HepG2 (cell line): ENCODE measurements around the gene LNX2. TPM values are rescaled to one million over a fixed set of nuclear protein-coding genes. Genes with fewer than 3 reads are reported as not detected.
A peak's percentile ranks its signal among the peaks of the same experiment; 100 is the strongest.

ENCODE experiments used
- ARID4A ChIP-seq: sonication (generic); formaldehyde crosslinking; IDR thresholded peaks from 2 replicates; pipeline ENCODE4 v1.5.0; 2020; ENCODE audit warnings: mild to moderate bottlenecking, missing genetic modification reagents, borderline replicate concordance
- ATF1 ChIP-seq: IDR thresholded peaks from 2 replicates; pipeline ENCODE4 v1.6.1; 2016; ENCODE audit warnings: mild to moderate bottlenecking, control low read depth
- ATF3 ChIP-seq: sonication (generic); formaldehyde crosslinking; IDR thresholded peaks from 2 replicates; pipeline ENCODE4 v1.4.0; 2020; ENCODE audit warnings: missing genetic modification reagents
- GZF1 ChIP-seq: sonication (generic); formaldehyde crosslinking; IDR thresholded peaks from 2 replicates; pipeline ENCODE4 v1.5.1; 2020; ENCODE audit warnings: mild to moderate bottlenecking, missing genetic modification reagents
- JARID2 ChIP-seq: sonication (generic); formaldehyde crosslinking; IDR thresholded peaks from 2 replicates; pipeline ENCODE4 v1.8.1; 2023; ENCODE audit warnings: missing genetic modification reagents, inconsistent platforms; ENCODE audit not compliant: insufficient replicate concordance
- MTA3 ChIP-seq: sonication (generic); formaldehyde crosslinking; IDR thresholded peaks from 2 replicates; pipeline ENCODE4 v1.4.0; 2020; ENCODE audit warnings: missing genetic modification reagents
- NFATC3 ChIP-seq: sonication (generic); formaldehyde crosslinking; IDR thresholded peaks from 2 replicates; pipeline ENCODE4 v1.5.1; 2020; ENCODE audit warnings: mild to moderate bottlenecking, missing genetic modification reagents
- PTBP1 ChIP-seq: fragments of 200-400 bp; formaldehyde crosslinking; IDR thresholded peaks from 2 replicates; pipeline ENCODE4 v1.6.1; 2018; ENCODE audit warnings: low read length, low read depth; ENCODE audit not compliant: poor library complexity, severe bottlenecking
- THAP9 ChIP-seq: sonication (generic); formaldehyde crosslinking; IDR thresholded peaks from 2 replicates; pipeline ENCODE4; 2020; ENCODE audit warnings: missing genetic modification reagents, mild to moderate bottlenecking, borderline replicate concordance
- ZFX ChIP-seq: sonication (generic); formaldehyde crosslinking; IDR thresholded peaks from 2 replicates; pipeline ENCODE4 v1.4.0; 2020; ENCODE audit warnings: mild to moderate bottlenecking, low read depth, missing genetic modification reagents, moderate library complexity
- ZFYVE20 ChIP-seq: sonication (generic); formaldehyde crosslinking; IDR thresholded peaks from 2 replicates; pipeline ENCODE4 v1.8.0; 2023; ENCODE audit warnings: low read depth, mild to moderate bottlenecking, moderate library complexity, missing genetic modification reagents, borderline replicate concordance
- ZMYM4 ChIP-seq: sonication (generic); formaldehyde crosslinking; IDR thresholded peaks from 2 replicates; pipeline ENCODE4 v1.8.1; 2023; ENCODE audit warnings: mild to moderate bottlenecking, missing genetic modification reagents
- ZNF230 ChIP-seq: sonication (generic); formaldehyde crosslinking; IDR thresholded peaks from 2 replicates; pipeline ENCODE4 v1.4.0; 2020; ENCODE audit warnings: mild to moderate bottlenecking, missing genetic modification reagents
- ZNF235 ChIP-seq: sonication (generic); formaldehyde crosslinking; IDR thresholded peaks from 2 replicates; pipeline ENCODE4 v1.8.1; 2023; ENCODE audit warnings: mild to moderate bottlenecking, missing genetic modification reagents, borderline replicate concordance
- ZNF710 ChIP-seq: sonication (generic); formaldehyde crosslinking; IDR thresholded peaks from 2 replicates; pipeline ENCODE4 v1.5.0; 2020; ENCODE audit warnings: mild to moderate bottlenecking, missing genetic modification reagents, borderline replicate concordance
- ZNF746 ChIP-seq: sonication (generic); formaldehyde crosslinking; IDR thresholded peaks from 2 replicates; pipeline ENCODE4 v1.8.0; 2022; ENCODE audit warnings: mild to moderate bottlenecking, missing genetic modification reagents
- ZNF775 ChIP-seq: sonication (generic); formaldehyde crosslinking; IDR thresholded peaks from 2 replicates; pipeline ENCODE4 v1.4.0; 2020; ENCODE audit warnings: missing genetic modification reagents, mild to moderate bottlenecking, moderate library complexity, borderline replicate concordance
- ZSCAN29 ChIP-seq: sonication (generic); formaldehyde crosslinking; conservative IDR thresholded peaks from 2 replicates; pipeline ENCODE4 v1.4.0; 2020; ENCODE audit warnings: mild to moderate bottlenecking, missing genetic modification reagents
- polyA plus RNA-seq, 8 experiments: library from polyadenylated mRNA; depleted of rRNA in 3 of 8; stranded (reverse) in 7 of 8; unstranded in 1 of 8; fragments of >200 nt; fragmentation: Illumina TruSeq in 4 of 8; extraction: Trizol in 4 of 8; gene quantifications; 2 replicates each; pipeline versions ENCODE4 v1.2.1 to v1.2.3, GENCODE V29; 2011 to 2016; ENCODE audit warnings: low read depth in 4 of 8, missing spikeins in 1 of 8, mixed read lengths in 1 of 8; ENCODE audit not compliant: insufficient read depth in 1 of 8
- total RNA-seq, 5 experiments: library from RNA; depleted of rRNA; stranded (reverse); fragments of >200 nt; fragmentation: Illumina TruSeq; extraction: Trizol; gene quantifications; 2 replicates each; pipeline ENCODE4 v1.2.3, GENCODE V29; 2016; ENCODE audit warnings: low read depth in 1 of 5
- TF ChIP-seq, protein P1 (sequence below): sonication (generic); formaldehyde crosslinking; IDR thresholded peaks from 2 replicates; pipeline ENCODE4 v1.4.0; 2020; ENCODE audit warnings: mild to moderate bottlenecking, missing genetic modification reagents

LNX2 gene
- total and polyA plus RNA-seq, 2 of the 13 experiments (the other 11 are each of a cell fraction or from before 2014, with no cell fraction given): 9.2 to 9.7 TPM

DNA sequence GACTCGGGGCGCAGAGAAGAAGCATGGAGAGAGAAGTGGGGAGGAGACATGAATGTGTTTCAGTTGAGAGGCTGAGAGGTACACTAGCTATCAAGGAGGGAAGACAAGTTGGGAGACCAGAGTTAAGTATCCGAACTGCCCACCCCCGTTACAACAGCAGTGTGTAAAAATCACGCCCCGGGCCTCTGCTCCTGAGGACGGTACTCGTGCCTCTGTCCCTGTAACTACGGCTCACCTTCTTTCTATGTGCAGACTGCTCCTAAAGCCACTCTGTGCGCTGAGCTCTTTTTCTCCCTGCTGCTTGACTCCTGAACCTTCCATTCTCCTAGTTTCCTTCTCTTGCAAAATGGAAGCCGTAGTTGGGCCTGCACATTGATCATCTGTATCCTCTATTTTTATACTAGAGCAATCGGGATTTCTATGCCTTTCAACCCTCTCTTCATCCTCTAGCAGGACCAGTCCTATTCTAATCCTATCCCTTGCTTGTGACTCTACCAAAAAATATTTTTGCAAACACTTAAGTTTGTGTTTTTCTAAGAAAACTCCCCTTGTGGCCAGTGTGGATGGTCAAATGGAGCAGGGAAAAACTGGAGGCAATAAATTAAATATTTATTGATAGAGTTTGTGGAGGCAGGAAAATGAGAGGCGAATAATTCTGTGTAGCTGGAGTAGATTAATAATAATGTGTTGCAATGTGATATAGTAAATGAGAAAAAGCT, 1.9 kb upstream of the LNX2 start (continued):
- no peak for TF ChIP-seq THAP9 (CRISPR knock-in tag)
- TF ChIP-seq ZFX (CRISPR knock-in tag): peak; percentile 10; the same call in 1 of the 2 replicates
- TF ChIP-seq ZNF775 (CRISPR knock-in tag): no peak
- no peak for TF ChIP-seq JARID2 (CRISPR knock-in tag)
- TF ChIP-seq ATF3 (CRISPR knock-in tag): no peak
- TF ChIP-seq ATF1 (CRISPR knock-in tag): no peak
- 0 out of 2 replicates have a peak, but pooled peaks have one; percentile 38 for TF ChIP-seq ARID4A
- TF ChIP-seq, protein P1, sequence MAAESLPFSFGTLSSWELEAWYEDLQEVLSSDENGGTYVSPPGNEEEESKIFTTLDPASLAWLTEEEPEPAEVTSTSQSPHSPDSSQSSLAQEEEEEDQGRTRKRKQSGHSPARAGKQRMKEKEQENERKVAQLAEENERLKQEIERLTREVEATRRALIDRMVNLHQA (CRISPR knock-in tag): no peak
- TF ChIP-seq NFATC3: no peak
- no peak for TF ChIP-seq ZNF746 (CRISPR knock-in tag)
- 0 out of 2 replicates have a peak, but pooled peaks have one; percentile 58 for TF ChIP-seq ZFYVE20 (CRISPR knock-in tag)
- TF ChIP-seq ZNF235 (CRISPR knock-in tag): no peak
- 0 out of 2 replicates have a peak, but pooled peaks have one; percentile 33 for TF ChIP-seq ZMYM4 (CRISPR knock-in tag)
- 0 out of 2 replicates have a peak, but pooled peaks have one; percentile 6 for TF ChIP-seq GZF1 (CRISPR knock-in tag)
- no peak for TF ChIP-seq PTBP1
- no peak for TF ChIP-seq ZNF710 (CRISPR knock-in tag)
- TF ChIP-seq ZNF230: 0 out of 2 replicates have a peak, but pooled peaks have one; percentile 5
- TF ChIP-seq MTA3 (CRISPR knock-in tag): no peak
- TF ChIP-seq ZSCAN29: no peak
